Liver (tissue), 3 donors: ENCODE results near the gene REST.

Experiments used
- CTCF ChIP-seq: fragments of 150-350 bp; IDR thresholded peaks from 2 replicates; pipeline ENCODE4 v1.5.1; 2017; ENCODE audit warnings: improper control_type of control experiment, low read depth, low read length; ENCODE audit not compliant: missing input control
- EGR1 ChIP-seq, 2 donors: IDR thresholded peaks; 2 replicates each; pipeline ENCODE4 v1.6.1; 2016 to 2018; ENCODE audit warnings: antibody characterized with exemption in 2 of 2, low read depth in 2 of 2
- GABPA ChIP-seq, 2 donors: IDR thresholded peaks in 1 of 2; conservative IDR thresholded peaks in 1 of 2; 2 replicates each; pipeline ENCODE4 v1.6.1; 2016; ENCODE audit warnings: antibody characterized with exemption in 2 of 2, mild to moderate bottlenecking in 1 of 2, moderate library complexity in 1 of 2
- MAX ChIP-seq: IDR thresholded peaks from 2 replicates; pipeline ENCODE4 v1.6.1; 2016; ENCODE audit warnings: antibody characterized with exemption
- REST ChIP-seq: IDR thresholded peaks from 2 replicates; pipeline ENCODE4 v1.6.1; 2016; ENCODE audit warnings: antibody characterized with exemption, mild to moderate bottlenecking
- TAF1 ChIP-seq: conservative IDR thresholded peaks from 2 replicates; pipeline ENCODE4 v1.6.1; 2016; ENCODE audit warnings: antibody characterized with exemption, mild to moderate bottlenecking
- YY1 ChIP-seq: IDR thresholded peaks from 2 replicates; pipeline ENCODE4 v1.6.1; 2016; ENCODE audit warnings: antibody characterized with exemption, mild to moderate bottlenecking
- donor health status: healthy.
- donor health status: healthy.

- TF ChIP-seq CTCF (no peak), GABPA (IDR thresholded peaks at IDR 0.05 in 1 of 2, conservative IDR thresholded peaks at IDR 0.05 in 1 of 2) (no peak), REST (no peak), MAX (no peak), TAF1 (no peak), YY1 (no peak), EGR1 (IDR thresholded peaks at IDR 0.05; ENCODE audit: low read depth in 2 of 2) (no peak)
These were observed 1.9 kb upstream of the REST start for GRCh38 chr4:56905796-56906195.
